GM12891 (cell line): ENCODE measurements around the gene NDRG3.

Experiments used
- POLR2A ChIP-seq: IDR thresholded peaks from 2 replicates; pipeline ENCODE4 v1.6.1; 2011; ENCODE audit warnings: low read depth, low read length, control low read depth
- POLR2AphosphoS5 ChIP-seq: IDR thresholded peaks from 2 replicates; pipeline ENCODE4 v1.6.1; 2011; ENCODE audit warnings: low read depth, low read length, control low read depth
- SPI1 ChIP-seq: IDR thresholded peaks from 2 replicates; pipeline ENCODE4 v1.6.1; 2011; ENCODE audit warnings: low read depth, low read length, control low read depth
- TAF1 ChIP-seq: IDR thresholded peaks from 2 replicates; pipeline ENCODE4 v1.6.1; 2011; ENCODE audit warnings: low read depth, low read length, control low read depth

DNA sequence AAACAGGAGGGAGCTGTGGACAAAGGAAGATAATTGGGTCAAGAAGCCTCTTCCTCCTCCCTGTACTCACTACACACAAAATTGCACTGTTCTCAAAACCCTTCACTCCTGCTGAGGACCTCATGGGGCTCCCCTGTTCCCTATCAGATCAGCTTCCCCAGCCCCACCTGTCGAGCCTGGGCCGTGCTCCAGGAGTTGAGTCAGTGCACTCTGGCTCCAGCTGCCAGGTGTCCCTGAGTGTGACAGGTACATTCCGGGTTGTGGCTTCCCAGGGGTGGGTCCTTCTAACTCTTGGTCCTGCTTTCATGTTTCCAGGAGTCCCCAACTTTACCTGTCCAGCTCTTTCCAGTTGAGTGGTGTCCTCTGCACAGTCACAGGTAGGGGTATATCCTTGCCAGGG lies 131.9 kb downstream of the NDRG3 start:
- TF ChIP-seq TAF1 (no peak), POLR2A (no peak), POLR2AphosphoS5 (no peak), SPI1 (no peak)
